ENCODE measurements around the gene PAFAH2. TPM values are rescaled to one million over a fixed set of nuclear protein-coding genes. Genes with fewer than 3 reads are reported as not detected.

The PAFAH2 gene
- total RNA-seq: 6.6 and 10.0 TPM in 2 replicates

GRCh38 chr1:25997828-25998761 lies at the start of gene PAFAH2:
Gene PAFAH2 (minus strand): TSS chr1:25998063. CDS start chr1:25990816, 7,247 bp downstream.

GRCh38 chr1:26045722-26046245 lies 47.9 kb upstream of the PAFAH2 start, which contains the start of gene SLC30A2:
Gene SLC30A2 (minus strand): TSS chr1:26046118. CDS start chr1:26045896, 222 bp downstream.

GRCh38 chr1:26021647-26022403 lies 24.0 kb upstream of the PAFAH2 start, which contains the start of gene EXTL1:
Gene EXTL1 (plus strand): TSS chr1:26021775. CDS start chr1:26022647, 872 bp downstream.

Small RNA genes within 50 kb of the gene (small RNA-seq; reads per million reads assigned to genes)
- not detected for gene RF00283
- gene RF00492: not detected
- gene RNU6-110P: not detected

Other genes starting within 250 kb of the PAFAH2 start
- gene SELENON, start 197.9 kb downstream of the PAFAH2 start, total RNA-seq: 36.0 and 47.9 TPM in 2 replicates
- 33.1 and 37.7 TPM in 2 replicates for gene MTFR1L, start 178.1 kb downstream of the PAFAH2 start, total RNA-seq
- 2.6 and 5.3 TPM in 2 replicates for gene AUNIP, start 138.6 kb downstream of the PAFAH2 start, total RNA-seq
- gene PAQR7, start 122.4 kb downstream of the PAFAH2 start, total RNA-seq: 6.1 and 7.3 TPM in 2 replicates
- 57.0 and 69.4 TPM in 2 replicates for gene STMN1, start 91.6 kb downstream of the PAFAH2 start, total RNA-seq
- gene EXTL1, start 23.7 kb upstream of the PAFAH2 start, total RNA-seq: under 0.01 TPM in 2 replicates
- gene SLC30A2, start 48.1 kb upstream of the PAFAH2 start, total RNA-seq: not detected in 2 replicates
- under 0.01 TPM in 1 of 2 replicates, not detected in the other for gene TRIM63, start 69.6 kb upstream of the PAFAH2 start, total RNA-seq
- 2.9 and 4.7 TPM in 2 replicates for gene PDIK1L, start 113.8 kb upstream of the PAFAH2 start, total RNA-seq
- not detected in 2 replicates for gene FAM110D, start 161.0 kb upstream of the PAFAH2 start, total RNA-seq
- gene C1orf232, start 170.9 kb upstream of the PAFAH2 start, total RNA-seq: not detected in 2 replicates
- gene ZNF593, start 171.8 kb upstream of the PAFAH2 start, total RNA-seq: 23.7 and 37.5 TPM in 2 replicates
- under 0.01 TPM in 1 of 2 replicates, not detected in the other for gene ZNF593OS, start 173.8 kb upstream of the PAFAH2 start, total RNA-seq
- under 0.01 TPM in 1 of 2 replicates, not detected in the other for gene CNKSR1, start 179.4 kb upstream of the PAFAH2 start, total RNA-seq
- gene CATSPER4, start 192.5 kb upstream of the PAFAH2 start, total RNA-seq: not detected in 2 replicates
- gene CEP85, start 236.1 kb upstream of the PAFAH2 start, total RNA-seq: 6.6 and 15.6 TPM in 2 replicates

Measured in subcutaneous preadipocyte (primary cell).